GM12874 (cell line): ENCODE data around the gene CNPPD1.

Source experiments
- CTCF ChIP-seq: IDR thresholded peaks from 2 replicates; pipeline ENCODE4 v1.5.1; 2011; ENCODE audit warnings: low read depth, mild to moderate bottlenecking, control low read depth, low read length, moderate library complexity; ENCODE audit not compliant: insufficient read depth

CNPPD1 gene

GRCh38 chr2:219179601-219180465 lies 3.1 kb upstream of the CNPPD1 start:
- TF ChIP-seq CTCF: no peak

- TF ChIP-seq CTCF: no peak
Measured at GRCh38 chr2:219178377-219179175, 1.9 kb upstream of the CNPPD1 start.

DNA sequence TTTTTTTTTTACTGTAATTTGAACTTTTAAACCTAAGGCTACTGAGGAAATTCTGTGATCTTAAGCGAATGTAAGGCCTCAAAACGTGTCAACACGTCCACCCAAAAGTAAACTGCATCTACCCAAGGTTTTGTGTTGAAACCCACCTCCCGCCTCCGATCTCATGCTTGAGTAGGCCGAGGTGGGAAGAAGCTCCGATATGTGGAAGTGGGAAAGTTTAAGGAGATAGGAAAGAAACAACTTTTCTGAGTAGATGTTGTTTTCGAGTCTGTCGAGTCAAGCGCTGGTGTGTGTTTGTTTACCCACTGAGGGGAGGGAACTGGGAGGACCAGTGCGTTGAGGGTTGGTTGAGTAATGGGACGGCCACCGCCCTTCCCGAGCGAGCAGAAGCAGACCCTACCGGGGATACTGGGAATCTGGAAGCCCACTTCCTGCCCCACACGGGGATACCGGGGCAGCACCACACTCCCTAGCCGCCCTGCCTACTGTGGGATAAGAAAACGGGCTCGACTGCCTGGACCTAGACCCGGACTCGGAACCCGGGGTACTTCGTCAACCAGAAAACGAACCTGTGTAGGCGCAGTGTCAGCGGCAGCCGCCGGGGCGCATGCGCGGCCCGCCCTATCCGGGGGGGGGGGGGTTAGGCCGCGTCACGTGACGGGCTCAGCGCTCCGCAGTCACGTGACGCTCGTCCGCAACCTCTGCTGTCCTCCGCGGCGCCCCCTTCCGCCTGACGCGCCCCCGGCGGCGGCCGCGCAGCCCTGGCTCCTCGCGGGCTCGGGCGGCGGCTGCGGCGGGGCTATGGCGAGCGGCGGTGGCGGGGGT lies 1.0 kb upstream of the CNPPD1 start, which contains the start of gene RETREG2:
RETREG2 (plus strand) TSS at position 724 of the 825 bp plus-strand sequence; CDS start at position 802, 78 bp downstream.
- TF ChIP-seq CTCF: peak; percentile 64

DNA sequence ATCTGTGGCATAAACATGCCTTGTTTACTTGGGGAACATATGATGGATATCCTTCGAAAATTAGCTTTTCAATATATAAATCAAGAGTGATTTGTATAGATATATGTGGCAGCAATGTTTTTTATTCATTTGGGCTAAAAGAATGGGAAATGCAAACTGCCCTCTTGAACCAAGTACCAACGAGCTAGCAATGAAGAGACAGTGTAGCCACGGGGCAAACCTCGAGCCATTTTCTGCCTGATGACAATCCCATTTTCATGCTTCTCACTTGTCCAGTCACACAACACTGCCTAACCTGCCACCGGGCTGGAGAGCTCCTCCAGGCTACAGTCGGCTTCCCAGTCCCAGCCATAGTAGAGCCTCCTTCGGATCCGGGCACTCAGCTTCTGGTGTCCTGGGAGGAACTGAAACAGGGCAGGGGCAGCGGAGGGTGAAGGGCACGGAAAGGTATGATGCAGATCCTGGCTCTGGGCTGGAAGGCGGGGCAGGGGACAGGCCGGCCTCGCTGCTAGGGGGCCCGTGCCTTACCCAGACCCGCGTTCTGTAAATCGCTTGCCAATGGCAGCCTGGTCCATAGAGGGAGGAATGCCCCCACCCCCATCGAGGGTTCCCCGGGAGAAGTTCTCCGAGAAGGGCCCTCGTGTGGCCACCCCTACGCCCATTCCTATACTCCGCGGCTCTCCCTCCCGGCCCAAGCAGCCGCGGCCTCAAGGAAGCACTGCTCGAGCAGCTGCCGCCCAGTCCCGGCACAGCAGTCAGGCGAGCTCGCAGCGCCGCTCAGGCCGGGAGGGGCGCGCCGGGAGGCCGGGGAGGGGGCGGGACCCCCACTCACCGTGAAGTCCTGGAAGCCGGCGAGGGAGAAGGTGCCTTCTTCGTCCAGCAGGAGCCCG lies 552 bp downstream of the CNPPD1 start:
- TF ChIP-seq CTCF: no peak

DNA sequence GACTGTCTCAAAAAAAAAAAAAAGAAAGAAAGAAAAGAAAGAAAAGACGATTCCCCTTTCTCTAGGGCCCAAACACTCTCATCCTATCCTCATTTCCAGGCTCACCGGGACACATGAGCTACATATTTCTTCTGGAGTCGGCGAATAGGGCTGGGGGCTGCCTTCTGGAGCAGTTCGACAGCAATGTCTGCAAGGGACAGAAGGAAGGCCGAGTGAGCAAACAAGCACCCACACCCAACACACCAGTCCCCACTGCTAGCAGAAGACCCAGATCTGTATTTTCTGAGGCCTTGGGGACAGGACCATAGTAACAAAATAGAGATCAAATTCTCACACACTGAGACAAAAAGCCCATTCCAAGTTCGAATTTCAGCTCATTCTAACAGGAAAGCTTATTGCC lies 1.2 kb downstream of the CNPPD1 start:
- TF ChIP-seq CTCF: no peak

GRCh38 chr2:219174801-219175200 lies 1.9 kb downstream of the CNPPD1 start:
- TF ChIP-seq CTCF: no peak
